ENCODE data around the gene FOXN1.
"Not testable (repeated sequence)": the region's sequence is repeated elsewhere in the genome, so short reads cannot be mapped to it uniquely, and the experiment has no call there.

FOXN1 gene

GRCh38 chr17:28505986-28506665 lies at the start of gene FOXN1:
Gene FOXN1, plus strand, starts transcription at chr17:28506348. Its CDS starts 17,622 bp downstream, at chr17:28523970.
- DNase-seq: no peak
- intact Hi-C loops (cut with DNase I): no loop called here

GRCh38 chr17:28457890-28458289 lies 48.3 kb upstream of the FOXN1 start:
- DNase-seq: no peak
- intact Hi-C loops (cut with DNase I): no loop called here

- DNase-seq; intact Hi-C loops (cut with DNase I): not testable (repeated sequence)
Observed at GRCh38 chr17:28458881-28459280, 47.3 kb upstream of the FOXN1 start.

- intact Hi-C loops (cut with DNase I): no loop called here
- DNase-seq: peak in 1 of 42 donors; percentile 24
Observed at GRCh38 chr17:28460901-28461300, 45.2 kb upstream of the FOXN1 start.

GRCh38 chr17:28466001-28466400 lies 40.1 kb upstream of the FOXN1 start:
- peak in 3 of 42 donors; percentile 18 to 27 (median 19) for DNase-seq
- intact Hi-C loops (cut with DNase I): no loop called here

- intact Hi-C loops (cut with DNase I): no loop called here
- DNase-seq: peak in 2 of 42 donors; percentile 11 to 12
Observed at GRCh38 chr17:28466521-28467048, 39.6 kb upstream of the FOXN1 start.

- intact Hi-C loops (cut with DNase I): no loop called here
- DNase-seq: peak in 4 of 42 donors; percentile 9 to 28 (median 21)
Observed at GRCh38 chr17:28467456-28468025, 38.6 kb upstream of the FOXN1 start.

GRCh38 chr17:28468033-28468735 lies 38.0 kb upstream of the FOXN1 start:
- intact Hi-C loops (cut with DNase I): not testable (repeated sequence)
- peak in 2 of 42 donors; percentile 14 to 16 for DNase-seq

GRCh38 chr17:28468781-28469180 lies 37.4 kb upstream of the FOXN1 start:
- intact Hi-C loops (cut with DNase I): no loop called here
- DNase-seq: no peak

- DNase-seq: peak in 1 of 42 donors; percentile 11
- intact Hi-C loops (cut with DNase I): no loop called here
Observed at GRCh38 chr17:28469376-28469775, 36.8 kb upstream of the FOXN1 start.

- intact Hi-C loops (cut with DNase I): no loop called here
- peak in 1 of 42 donors; percentile 7 for DNase-seq
Observed at GRCh38 chr17:28470266-28470913, 35.8 kb upstream of the FOXN1 start.

GRCh38 chr17:28470914-28471366 lies 35.2 kb upstream of the FOXN1 start:
- intact Hi-C loops (cut with DNase I): no loop called here
- peak in 2 of 42 donors; percentile 13 to 20 for DNase-seq

GRCh38 chr17:28471531-28472342 lies 34.4 kb upstream of the FOXN1 start:
- intact Hi-C loops (cut with DNase I): no loop called here
- DNase-seq: peak in 12 of 42 donors; percentile 6 to 53 (median 22)

- DNase-seq: peak in 2 of 42 donors; percentile 6 to 20
- intact Hi-C loops (cut with DNase I): no loop called here
Observed at GRCh38 chr17:28472871-28473497, 33.2 kb upstream of the FOXN1 start.

GRCh38 chr17:28473542-28473941 lies 32.6 kb upstream of the FOXN1 start, which contains the start of gene SLC13A2:
Gene SLC13A2, plus strand, starts transcription at chr17:28473644. Its CDS starts 69 bp downstream, at chr17:28473713.
- intact Hi-C loops (cut with DNase I): no loop called here
- DNase-seq: peak in 2 of 42 donors; percentile 19 to 24

- peak in 2 of 42 donors; percentile 1 to 26 for DNase-seq
- intact Hi-C loops (cut with DNase I): no loop called here
Observed at GRCh38 chr17:28474111-28474531, 32.0 kb upstream of the FOXN1 start.

- peak in 2 of 42 donors; percentile 6 to 16 for DNase-seq
- intact Hi-C loops (cut with DNase I): no loop called here
Observed at GRCh38 chr17:28475151-28475900, 30.8 kb upstream of the FOXN1 start.

Measured in head of caudate nucleus (tissue), 42 donors.